NCI-H1105 (cell line): ENCODE results near the gene ST7.

ENCODE experiments used
- DNase-seq: peaks from one replicate; lab custom pipeline; 2025; lab: John Stamatoyannopoulos, UW

The ST7 gene

GRCh38 chr7:117157241-117158209 lies 204.2 kb downstream of the ST7 start:
- no peak for DNase-seq

- DNase-seq, result no peak
These were observed 205.8 kb downstream of the ST7 start for GRCh38 chr7:117158941-117159697.

- DNase-seq, result no peak
These were observed 209.8 kb downstream of the ST7 start for GRCh38 chr7:117163101-117163500.

GRCh38 chr7:117164620-117165019 lies 211.3 kb downstream of the ST7 start:
- DNase-seq, result no peak

- DNase-seq, result no peak
These were observed 212.4 kb downstream of the ST7 start for GRCh38 chr7:117165656-117166055.

GRCh38 chr7:117169907-117170306 lies 216.6 kb downstream of the ST7 start:
- peak; percentile 65 for DNase-seq

GRCh38 chr7:117171106-117171505 lies 217.8 kb downstream of the ST7 start:
- DNase-seq, result no peak

GRCh38 chr7:117172283-117172682 lies 219.0 kb downstream of the ST7 start:
- no peak for DNase-seq

GRCh38 chr7:117173035-117173770 lies 219.9 kb downstream of the ST7 start:
- DNase-seq, result no peak

- no peak for DNase-seq
These were observed 222.9 kb downstream of the ST7 start for GRCh38 chr7:117176206-117176605.

- DNase-seq, result no peak
These were observed 225.3 kb downstream of the ST7 start for GRCh38 chr7:117178600-117178999.

GRCh38 chr7:117179701-117180100 lies 226.4 kb downstream of the ST7 start:
- DNase-seq, result no peak

- no peak for DNase-seq
These were observed 230.4 kb downstream of the ST7 start for GRCh38 chr7:117183729-117184128.

- no peak for DNase-seq
These were observed 231.1 kb downstream of the ST7 start for GRCh38 chr7:117184367-117184766.

- DNase-seq, result no peak
These were observed 231.8 kb downstream of the ST7 start for GRCh38 chr7:117185124-117185523.

GRCh38 chr7:117186218-117187010 lies 233.1 kb downstream of the ST7 start:
- DNase-seq, result no peak

- DNase-seq, result no peak
These were observed 235.1 kb downstream of the ST7 start for GRCh38 chr7:117188376-117188775.

GRCh38 chr7:117188949-117189592 lies 235.8 kb downstream of the ST7 start:
- DNase-seq, result no peak

- no peak for DNase-seq
These were observed 236.8 kb downstream of the ST7 start for GRCh38 chr7:117190104-117190503.

- DNase-seq, result no peak
These were observed 237.6 kb downstream of the ST7 start for GRCh38 chr7:117190746-117191435.
